Hepatocyte (in vitro differentiated cells): ENCODE measurements around the gene ARHGAP12.

Experiments used
- EZH2 ChIP-seq: fragments of 200-600 bp; sonication (generic); IDR thresholded peaks from 2 replicates; pipeline ENCODE4 v1.6.1; 2016; ENCODE audit warnings: antibody characterized with exemption, mild to moderate bottlenecking, borderline replicate concordance
- EZH2phosphoT487 ChIP-seq: fragments of 200-600 bp; sonication (generic); IDR thresholded peaks from one replicate; pipeline ENCODE4 v1.6.1; 2018; ENCODE audit warnings: antibody characterized with exemption, mild to moderate bottlenecking, low read depth, moderate library complexity; ENCODE audit not compliant: unreplicated experiment, severe bottlenecking
- TF ChIP-seq, protein P1 (sequence below): fragments of 200-600 bp; sonication (generic); IDR thresholded peaks from 2 replicates; pipeline ENCODE4 v1.5.1; 2016; ENCODE audit warnings: antibody characterized with exemption, mild to moderate bottlenecking; ENCODE audit not compliant: poor library complexity

- TF ChIP-seq, protein P1, sequence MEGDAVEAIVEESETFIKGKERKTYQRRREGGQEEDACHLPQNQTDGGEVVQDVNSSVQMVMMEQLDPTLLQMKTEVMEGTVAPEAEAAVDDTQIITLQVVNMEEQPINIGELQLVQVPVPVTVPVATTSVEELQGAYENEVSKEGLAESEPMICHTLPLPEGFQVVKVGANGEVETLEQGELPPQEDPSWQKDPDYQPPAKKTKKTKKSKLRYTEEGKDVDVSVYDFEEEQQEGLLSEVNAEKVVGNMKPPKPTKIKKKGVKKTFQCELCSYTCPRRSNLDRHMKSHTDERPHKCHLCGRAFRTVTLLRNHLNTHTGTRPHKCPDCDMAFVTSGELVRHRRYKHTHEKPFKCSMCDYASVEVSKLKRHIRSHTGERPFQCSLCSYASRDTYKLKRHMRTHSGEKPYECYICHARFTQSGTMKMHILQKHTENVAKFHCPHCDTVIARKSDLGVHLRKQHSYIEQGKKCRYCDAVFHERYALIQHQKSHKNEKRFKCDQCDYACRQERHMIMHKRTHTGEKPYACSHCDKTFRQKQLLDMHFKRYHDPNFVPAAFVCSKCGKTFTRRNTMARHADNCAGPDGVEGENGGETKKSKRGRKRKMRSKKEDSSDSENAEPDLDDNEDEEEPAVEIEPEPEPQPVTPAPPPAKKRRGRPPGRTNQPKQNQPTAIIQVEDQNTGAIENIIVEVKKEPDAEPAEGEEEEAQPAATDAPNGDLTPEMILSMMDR, result no peak
- TF ChIP-seq EZH2 (no peak), EZH2phosphoT487 (no peak)
Observed at GRCh38 chr10:31851216-31851615, 77.4 kb downstream of the ARHGAP12 start.
